AG04449 (cell line): Measurements from ENCODE around the gene SLC6A11.

Experiments
- CTCF ChIA-PET: fragments of 350-600 bp; formaldehyde crosslinking; extraction: SDS; loops from one replicate; lab custom pipeline; 2021; ENCODE audit warnings: antibody characterized with exemption; lab: Yijun Ruan, JAX
- POLR2A ChIA-PET: fragments of 400-600, 350-600 bp; formaldehyde crosslinking; extraction: SDS; loops from one replicate; lab custom pipeline; 2020; ENCODE audit warnings: antibody characterized with exemption, inconsistent platforms; lab: Yijun Ruan, JAX
- DNase-seq: peaks from one replicate; pipeline ENCODE4 v3.0.0-alpha.2; 2010; ENCODE audit warnings: low read depth, low spot score
- H3K4me3 ChIP-seq: 2 replicates; pipeline ENCODE4 v1.5.1; 2011; ENCODE audit warnings: low read depth, mild to moderate bottlenecking, control low read depth, low read length
- TF ChIP-seq, protein P1 (sequence below): IDR thresholded peaks from one replicate; pipeline ENCODE4 v1.5.1; 2011; ENCODE audit warnings: mild to moderate bottlenecking, moderate library complexity, low read length, control low read depth, inconsistent platforms; ENCODE audit not compliant: insufficient read depth; ENCODE audit errors: missing control alignments

Gene SLC6A11

DNA sequence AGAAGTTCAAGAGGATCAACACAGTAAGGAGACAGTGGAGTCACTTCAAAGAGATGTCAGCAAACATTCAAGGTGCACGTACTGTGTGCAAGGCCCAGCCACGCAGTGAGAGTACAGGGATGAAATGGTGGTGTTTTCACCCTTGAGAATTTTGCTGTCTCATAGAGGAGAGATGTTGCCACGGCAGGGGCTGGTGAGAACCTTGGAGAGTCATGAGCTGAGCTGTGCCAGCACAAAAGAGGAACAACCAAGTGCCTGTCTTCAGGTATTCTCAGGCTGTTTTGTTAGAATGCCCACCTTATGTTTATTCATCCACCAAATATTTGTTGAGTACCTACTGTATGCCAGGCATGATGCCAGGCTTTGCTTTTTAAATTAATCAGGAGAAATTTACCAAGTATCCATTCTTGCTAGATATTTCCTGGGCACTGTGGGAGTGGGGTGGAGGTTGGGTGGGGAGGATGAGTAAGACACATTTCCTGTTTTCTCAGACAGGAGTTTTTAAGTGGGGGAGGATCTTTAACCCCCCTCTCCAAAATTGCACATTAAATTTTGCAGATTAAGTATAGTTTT, 72.6 kb downstream of the SLC6A11 start:
- ChIA-PET POLR2A (no interaction called here), CTCF (no interaction called here)
- DNase-seq, result no peak
- no peak overlapping the region for H3K4me3 ChIP-seq
- TF ChIP-seq, protein P1, sequence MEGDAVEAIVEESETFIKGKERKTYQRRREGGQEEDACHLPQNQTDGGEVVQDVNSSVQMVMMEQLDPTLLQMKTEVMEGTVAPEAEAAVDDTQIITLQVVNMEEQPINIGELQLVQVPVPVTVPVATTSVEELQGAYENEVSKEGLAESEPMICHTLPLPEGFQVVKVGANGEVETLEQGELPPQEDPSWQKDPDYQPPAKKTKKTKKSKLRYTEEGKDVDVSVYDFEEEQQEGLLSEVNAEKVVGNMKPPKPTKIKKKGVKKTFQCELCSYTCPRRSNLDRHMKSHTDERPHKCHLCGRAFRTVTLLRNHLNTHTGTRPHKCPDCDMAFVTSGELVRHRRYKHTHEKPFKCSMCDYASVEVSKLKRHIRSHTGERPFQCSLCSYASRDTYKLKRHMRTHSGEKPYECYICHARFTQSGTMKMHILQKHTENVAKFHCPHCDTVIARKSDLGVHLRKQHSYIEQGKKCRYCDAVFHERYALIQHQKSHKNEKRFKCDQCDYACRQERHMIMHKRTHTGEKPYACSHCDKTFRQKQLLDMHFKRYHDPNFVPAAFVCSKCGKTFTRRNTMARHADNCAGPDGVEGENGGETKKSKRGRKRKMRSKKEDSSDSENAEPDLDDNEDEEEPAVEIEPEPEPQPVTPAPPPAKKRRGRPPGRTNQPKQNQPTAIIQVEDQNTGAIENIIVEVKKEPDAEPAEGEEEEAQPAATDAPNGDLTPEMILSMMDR, result no peak

DNA sequence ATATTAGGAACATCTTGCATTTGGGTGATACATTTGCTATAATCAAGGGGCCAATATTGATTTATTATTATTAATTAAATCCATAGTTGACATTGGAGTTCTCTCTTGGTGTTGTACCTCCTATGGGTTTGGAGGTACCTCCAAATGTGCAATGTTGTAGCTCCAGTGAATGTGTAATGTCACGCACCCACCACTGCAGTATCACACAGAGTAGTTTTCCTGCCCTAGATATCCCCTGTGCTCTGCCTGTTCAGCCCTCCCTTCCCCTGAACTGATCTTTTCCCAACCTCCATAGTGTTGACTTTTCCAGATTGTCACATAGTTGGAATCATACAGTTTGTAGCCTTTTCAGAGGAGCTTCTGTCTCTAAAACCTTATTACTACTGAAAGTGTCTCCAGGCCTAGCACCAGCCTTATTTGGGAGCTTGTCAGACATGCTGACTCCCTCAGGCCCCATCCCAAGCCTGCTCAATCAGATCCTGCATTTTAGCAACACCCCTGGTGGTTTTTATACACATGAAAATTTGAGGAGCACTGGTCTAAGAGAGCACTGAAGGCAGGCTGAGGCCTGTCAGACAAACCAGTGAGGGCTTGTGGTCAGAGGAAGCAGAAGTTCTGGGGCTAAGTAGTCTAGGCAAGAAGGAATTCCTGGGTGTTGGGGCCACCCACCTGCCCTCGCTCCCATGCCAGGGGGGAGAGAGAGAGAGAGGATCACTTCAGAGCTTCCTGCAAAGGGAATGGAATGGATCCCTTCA, 73.4 kb downstream of the SLC6A11 start:
- H3K4me3 ChIP-seq, result no peak overlapping the region
- DNase-seq, result no peak
- TF ChIP-seq, protein P1, result no peak
- POLR2A ChIA-PET, result no interaction called here
- CTCF ChIA-PET, result no interaction called here

DNA sequence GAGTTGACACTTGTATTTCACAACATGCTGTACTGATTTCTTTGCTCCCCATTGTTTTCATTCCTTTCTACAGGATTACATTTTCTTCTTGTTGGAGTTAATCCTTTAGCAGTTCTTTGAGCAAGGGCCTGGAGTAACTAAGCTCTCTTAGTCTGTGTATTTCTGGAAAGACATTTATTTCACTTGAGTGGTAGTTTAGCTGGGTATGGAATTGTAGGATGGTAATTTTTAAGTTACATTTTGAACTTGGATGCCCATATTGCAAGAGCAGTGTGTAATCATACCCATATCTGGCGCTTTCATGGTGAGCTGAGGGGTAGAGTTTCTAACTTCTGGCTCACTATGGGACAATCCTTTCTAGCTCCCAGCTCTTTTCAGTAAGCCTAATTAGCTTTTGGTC, 74.6 kb downstream of the SLC6A11 start:
- ChIA-PET CTCF (no interaction called here), POLR2A (no interaction called here)
- TF ChIP-seq, protein P1, result no peak
- DNase-seq, result no peak
- no peak overlapping the region for H3K4me3 ChIP-seq

DNA sequence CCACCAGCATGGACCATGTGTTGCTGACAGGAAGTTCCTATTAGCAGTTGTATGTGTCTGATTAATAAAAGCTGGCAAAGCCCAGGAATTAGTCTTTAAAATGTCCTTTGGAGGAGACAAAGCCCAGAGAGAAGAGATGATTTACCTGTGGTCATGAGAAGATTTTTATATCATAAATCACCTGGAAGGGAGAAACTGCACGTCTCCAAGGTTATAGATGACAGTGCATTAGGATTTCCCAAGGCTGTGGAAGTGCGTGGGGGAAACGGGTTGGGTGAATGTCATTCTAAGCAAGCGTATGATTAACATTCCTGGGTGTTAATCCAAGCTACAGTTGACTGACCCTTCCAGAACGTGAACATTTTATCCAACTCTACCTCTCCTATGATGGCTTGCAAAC, 76.6 kb downstream of the SLC6A11 start:
- TF ChIP-seq, protein P1, result no peak
- ChIA-PET POLR2A (no interaction called here), CTCF (no interaction called here)
- no peak for DNase-seq
- no peak overlapping the region for H3K4me3 ChIP-seq

DNA sequence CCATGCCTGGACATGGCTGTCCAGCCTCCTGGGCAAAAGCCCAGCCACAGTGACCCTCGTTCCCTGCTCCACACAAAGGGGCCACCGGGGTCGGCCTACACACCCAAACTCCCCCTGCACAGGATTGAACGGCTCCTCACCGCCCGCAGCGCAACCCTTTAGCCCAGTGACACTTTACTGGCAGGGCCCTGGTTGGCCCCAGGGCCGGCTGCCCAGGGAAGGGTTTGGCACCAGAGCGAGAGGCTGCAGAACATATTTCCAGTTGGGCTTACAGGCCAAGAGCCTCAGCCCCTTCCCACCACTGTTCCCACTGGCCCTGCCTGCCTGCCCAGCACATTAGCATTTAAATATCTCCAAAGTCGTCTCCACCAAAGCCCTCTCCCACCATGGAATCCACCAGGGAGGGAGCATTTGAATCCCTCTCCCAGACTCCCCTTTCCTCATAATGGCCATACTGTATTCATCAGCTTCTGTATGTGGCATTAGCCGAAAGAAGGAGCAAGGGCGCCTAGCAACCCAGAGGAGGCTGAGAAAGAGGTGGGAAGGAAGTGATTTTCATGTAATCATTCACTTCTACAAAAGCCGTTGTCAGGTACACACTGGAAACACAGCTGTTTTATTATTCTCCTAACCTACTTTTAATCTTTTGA, 85.4 kb downstream of the SLC6A11 start:
- H3K4me3 ChIP-seq, result no peak overlapping the region
- POLR2A ChIA-PET, result no interaction called here
- CTCF ChIA-PET, result no interaction called here
- TF ChIP-seq, protein P1, result no peak
- DNase-seq, result no peak

DNA sequence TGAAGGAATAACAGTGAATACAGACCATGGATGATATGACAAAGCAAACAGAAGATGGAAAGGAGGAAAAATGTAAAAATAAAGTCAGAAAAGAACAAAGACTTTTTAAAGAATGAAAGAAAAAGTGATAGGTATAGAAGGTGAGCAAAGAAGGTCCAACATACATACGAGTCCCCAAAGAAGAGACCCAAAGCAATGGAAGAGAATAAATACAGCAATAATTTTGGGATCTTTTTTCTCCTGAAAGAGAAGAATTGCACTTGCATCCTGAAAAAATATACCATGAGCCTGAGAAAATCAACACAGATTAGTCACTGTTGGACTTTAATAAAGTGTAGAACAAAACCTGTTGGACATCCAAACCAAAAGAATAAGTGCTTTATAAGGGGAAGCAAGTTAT, 91.2 kb downstream of the SLC6A11 start:
- POLR2A ChIA-PET, result no interaction called here
- TF ChIP-seq, protein P1, result no peak
- CTCF ChIA-PET, result no interaction called here
- H3K4me3 ChIP-seq, result no peak overlapping the region
- no peak for DNase-seq
